ENCODE measurements around the gene WWOX. TPM values are rescaled to one million over a fixed set of nuclear protein-coding genes. Genes with fewer than 3 reads are reported as not detected.

Gene WWOX
- total and polyA plus RNA-seq, 2 donors (not counting 3 experiments of a cell fraction or from before 2014, with no cell fraction given) = 6.2 to 12.5 TPM

DNA sequence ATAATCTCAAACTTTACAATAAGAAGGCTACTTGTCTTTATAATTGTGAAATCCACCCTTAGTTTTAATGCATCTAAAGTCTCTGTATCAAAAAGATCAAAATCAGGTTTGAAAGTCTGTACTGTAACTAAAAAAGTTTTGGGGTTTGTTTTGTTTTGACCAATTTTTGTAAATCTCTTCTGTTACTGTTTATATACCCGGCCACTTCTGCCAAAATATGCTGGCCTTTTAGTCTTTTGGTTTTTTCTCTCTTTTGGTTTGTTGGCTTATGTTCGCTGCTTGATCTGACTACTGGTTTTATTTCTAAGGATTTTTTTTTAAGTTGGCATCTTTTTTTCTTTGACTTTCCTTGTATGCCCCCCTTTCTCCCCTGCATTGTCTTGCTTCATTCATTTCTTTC is 845.9 kb downstream of the WWOX start:
- Histone ChIP-seq H3K4me2 (ENCODE audit: insufficient read depth, low read length) (no peak overlapping the region), H3K4me1 (ENCODE audit: control insufficient read depth, extremely low read depth, insufficient read depth, low read length) (no peaks in the 10 kb centered on the region), H3K36me3 (ENCODE audit: control insufficient read depth in 2 of 2, extremely low read depth in 1 of 2, insufficient read depth in 2 of 2, low read length in 2 of 2) (no peaks in the 10 kb centered on the region), H3K79me2 (ENCODE audit: control insufficient read depth, insufficient read depth, low read length) (no peaks in the 10 kb centered on the region), H2AFZ (ENCODE audit: low read depth, low read length) (no peak overlapping the region), H3K9ac (replicated peaks; ENCODE audit: extremely low read depth, insufficient read depth, low read length) (no peak overlapping the region), H3K4me3 (replicated peaks in 1 of 3; ENCODE audit: insufficient read depth in 1 of 3, low read depth in 1 of 3, low read length in 3 of 3) (no peak overlapping the region), H3K9me3 (replicated peaks; ENCODE audit: control insufficient read depth, insufficient read depth, low read length) (peaks cover 11% of the 10 kb centered on the region), H3K9me1 (replicated peaks; ENCODE audit: control insufficient read depth, extremely low read depth, insufficient read depth, low read length) (no peaks in the 10 kb centered on the region), H4K20me1 (replicated peaks; ENCODE audit: control insufficient read depth, extremely low read depth, insufficient read depth, low read length) (no peaks in the 10 kb centered on the region), H3K27ac (ENCODE audit: insufficient read depth, low read depth, low read length) (no peak overlapping the region), H3K27me3 (ENCODE audit: control insufficient read depth in 2 of 2, insufficient read depth in 2 of 2, low read length in 2 of 2) (no peaks in the 10 kb centered on the region)
- dilution Hi-C loops (cut with MboI; ENCODE audit: extremely low pct_ligation_motif_present, low sequenced_read_pairs) (no loop called here), intact Hi-C loops (cut with micrococcal nuclease) (no loop called here)
- FAIRE-seq = no peak
- ChIA-PET CTCF (no interaction called here), POLR2A (no interaction called here)
- TF ChIP-seq, protein P1, sequence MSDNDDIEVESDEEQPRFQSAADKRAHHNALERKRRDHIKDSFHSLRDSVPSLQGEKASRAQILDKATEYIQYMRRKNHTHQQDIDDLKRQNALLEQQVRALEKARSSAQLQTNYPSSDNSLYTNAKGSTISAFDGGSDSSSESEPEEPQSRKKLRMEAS (IDR thresholded peaks at IDR 0.05; ENCODE audit: insufficient read depth, insufficient read length) = no peak
- TF ChIP-seq POLR2A (IDR thresholded peaks at IDR 0.05; ENCODE audit: low read depth, low read length) (no peak), JUN (IDR thresholded peaks at IDR 0.05; ENCODE audit: borderline replicate concordance, insufficient read depth, insufficient read length, low read depth) (no peak), GATA2 (IDR thresholded peaks at IDR 0.05; ENCODE audit: insufficient read depth, insufficient read length, low read depth, low read length) (no peak), POLR2AphosphoS5 (IDR thresholded peaks at IDR 0.05; ENCODE audit: insufficient read depth, low read depth, low read length) (no peak), EZH2 (IDR thresholded peaks at IDR 0.05; ENCODE audit: borderline replicate concordance, low read depth, low read length, severe bottlenecking) (no peak), MYC (IDR thresholded peaks at IDR 0.05; ENCODE audit: low read depth, low read length) (no peak), FOS (IDR thresholded peaks at IDR 0.05; ENCODE audit: borderline replicate concordance, insufficient read depth, low read length) (no peak)
- TF ChIP-seq, protein P2, sequence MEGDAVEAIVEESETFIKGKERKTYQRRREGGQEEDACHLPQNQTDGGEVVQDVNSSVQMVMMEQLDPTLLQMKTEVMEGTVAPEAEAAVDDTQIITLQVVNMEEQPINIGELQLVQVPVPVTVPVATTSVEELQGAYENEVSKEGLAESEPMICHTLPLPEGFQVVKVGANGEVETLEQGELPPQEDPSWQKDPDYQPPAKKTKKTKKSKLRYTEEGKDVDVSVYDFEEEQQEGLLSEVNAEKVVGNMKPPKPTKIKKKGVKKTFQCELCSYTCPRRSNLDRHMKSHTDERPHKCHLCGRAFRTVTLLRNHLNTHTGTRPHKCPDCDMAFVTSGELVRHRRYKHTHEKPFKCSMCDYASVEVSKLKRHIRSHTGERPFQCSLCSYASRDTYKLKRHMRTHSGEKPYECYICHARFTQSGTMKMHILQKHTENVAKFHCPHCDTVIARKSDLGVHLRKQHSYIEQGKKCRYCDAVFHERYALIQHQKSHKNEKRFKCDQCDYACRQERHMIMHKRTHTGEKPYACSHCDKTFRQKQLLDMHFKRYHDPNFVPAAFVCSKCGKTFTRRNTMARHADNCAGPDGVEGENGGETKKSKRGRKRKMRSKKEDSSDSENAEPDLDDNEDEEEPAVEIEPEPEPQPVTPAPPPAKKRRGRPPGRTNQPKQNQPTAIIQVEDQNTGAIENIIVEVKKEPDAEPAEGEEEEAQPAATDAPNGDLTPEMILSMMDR (IDR thresholded peaks at IDR 0.05; ENCODE audit: extremely low read depth in 1 of 2, insufficient read depth in 1 of 2, low read depth in 1 of 2, low read length in 2 of 2) = no peak
- DNase-seq (ENCODE audit: low read depth, low spot score) = no peak
- BruUV-seq (replicated peaks) = no TSS peak
